IPS-18c (cell line): ENCODE data around the gene DIPK1A.
"Not testable (repeated sequence)": the region's sequence is repeated elsewhere in the genome, so short reads cannot be mapped to it uniquely, and the experiment has no call there.

Experiments used
- H3K4me3 ChIP-seq: 2 replicates; pipeline ENCODE4 v1.7.0; 2013; ENCODE audit warnings: low read depth, mild to moderate bottlenecking, low read length, moderate library complexity; ENCODE audit not compliant: insufficient read depth
- H3K9me3 ChIP-seq: one replicate; pipeline ENCODE4 v1.6.1; 2013; ENCODE audit warnings: mild to moderate bottlenecking, low read length, moderate library complexity; ENCODE audit not compliant: control insufficient read depth, insufficient read depth

Gene DIPK1A

DNA sequence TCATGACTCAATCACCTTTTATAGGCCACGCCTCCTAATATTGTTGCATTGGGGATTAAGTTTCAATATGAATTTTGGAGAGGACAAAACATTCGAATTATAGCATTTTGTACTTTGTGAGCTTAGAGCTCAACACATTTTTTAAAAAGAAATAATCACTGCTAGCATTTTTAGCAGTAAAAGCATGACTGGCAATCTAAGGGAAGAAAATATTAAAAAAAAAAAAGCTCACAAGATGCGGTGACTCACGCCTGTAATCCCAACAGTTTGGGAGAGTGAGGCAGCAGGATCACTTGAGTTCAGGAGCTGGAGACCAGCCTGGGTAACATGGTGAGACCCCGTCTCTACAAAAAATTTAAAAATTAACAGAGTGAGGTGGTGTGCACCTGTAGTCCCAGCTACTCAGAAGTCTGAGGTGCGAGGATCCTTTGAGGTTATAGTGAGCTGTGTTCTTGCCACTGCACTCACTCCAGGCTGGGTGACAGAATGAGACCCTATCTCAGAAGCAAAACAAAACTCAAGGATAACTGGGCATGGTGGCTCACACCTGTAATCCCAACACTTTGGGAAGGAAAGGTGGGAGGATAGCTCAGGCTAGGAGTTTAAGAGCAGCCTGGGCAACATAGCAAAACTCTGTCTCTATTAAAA, 28.8 kb upstream of the DIPK1A start:
- Histone ChIP-seq H3K9me3 (no peaks in the 10 kb centered on the region), H3K4me3 (no peak overlapping the region)

DNA sequence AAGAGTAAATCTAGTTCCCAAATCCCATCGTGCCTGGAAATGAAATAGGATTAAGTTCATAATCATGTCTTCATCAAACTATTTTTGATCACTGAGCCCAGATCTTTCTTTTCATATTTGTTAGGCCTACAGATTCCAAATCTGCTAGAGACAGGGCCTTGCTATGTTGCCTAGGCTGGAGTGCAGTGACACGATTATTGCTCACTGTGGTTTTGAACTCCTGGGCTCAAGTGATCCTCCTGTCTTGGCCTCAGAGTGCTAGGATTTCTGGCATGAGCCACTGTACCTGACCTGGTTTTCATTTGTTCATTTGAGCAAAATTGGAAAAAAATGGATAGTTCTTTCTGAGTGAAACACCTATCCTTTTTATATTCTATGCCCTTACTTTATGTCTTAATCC, 28.0 kb upstream of the DIPK1A start:
- Histone ChIP-seq H3K4me3 (no peak overlapping the region), H3K9me3 (no peaks in the 10 kb centered on the region)

DNA sequence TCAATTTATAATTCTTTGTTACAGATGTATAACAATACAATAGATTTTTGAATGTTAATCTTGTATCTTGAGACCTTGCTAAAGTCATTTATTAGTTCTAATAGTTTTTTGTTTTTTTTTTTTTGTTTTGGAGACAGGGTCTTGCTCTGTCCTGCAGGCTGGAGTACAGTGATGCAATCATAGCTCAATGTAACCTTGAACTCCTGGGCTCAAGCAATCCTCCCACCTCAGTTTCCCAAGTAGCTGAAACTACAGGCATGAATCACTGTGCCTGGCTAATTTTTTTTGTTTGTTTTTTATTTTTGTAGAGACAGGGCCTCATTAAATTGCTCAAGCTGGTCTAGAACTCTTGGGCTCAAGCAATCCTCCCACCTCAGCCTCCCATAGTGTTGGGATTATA, 26.2 kb upstream of the DIPK1A start:
- H3K4me3 ChIP-seq = no peak overlapping the region
- no peaks in the 10 kb centered on the region for H3K9me3 ChIP-seq

DNA sequence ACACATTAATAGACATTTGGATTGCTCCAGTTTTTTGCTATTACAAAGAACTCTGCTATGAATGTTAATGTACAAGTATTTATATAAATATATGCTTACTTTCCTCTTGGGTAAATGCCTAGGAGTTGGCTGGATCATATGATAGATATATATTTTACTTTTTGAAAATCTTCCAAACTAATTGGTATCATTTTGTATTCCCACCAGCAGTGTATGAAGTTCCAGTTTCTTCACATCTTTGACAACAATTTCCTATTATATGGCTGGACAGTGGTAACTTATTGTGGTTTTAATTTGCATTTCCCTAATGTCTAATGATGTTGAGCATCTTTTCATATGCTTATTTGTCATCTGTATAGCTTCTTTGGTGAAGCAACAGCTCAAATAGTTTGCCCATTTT, 23.8 kb upstream of the DIPK1A start:
- no peaks in the 10 kb centered on the region for H3K9me3 ChIP-seq

DNA sequence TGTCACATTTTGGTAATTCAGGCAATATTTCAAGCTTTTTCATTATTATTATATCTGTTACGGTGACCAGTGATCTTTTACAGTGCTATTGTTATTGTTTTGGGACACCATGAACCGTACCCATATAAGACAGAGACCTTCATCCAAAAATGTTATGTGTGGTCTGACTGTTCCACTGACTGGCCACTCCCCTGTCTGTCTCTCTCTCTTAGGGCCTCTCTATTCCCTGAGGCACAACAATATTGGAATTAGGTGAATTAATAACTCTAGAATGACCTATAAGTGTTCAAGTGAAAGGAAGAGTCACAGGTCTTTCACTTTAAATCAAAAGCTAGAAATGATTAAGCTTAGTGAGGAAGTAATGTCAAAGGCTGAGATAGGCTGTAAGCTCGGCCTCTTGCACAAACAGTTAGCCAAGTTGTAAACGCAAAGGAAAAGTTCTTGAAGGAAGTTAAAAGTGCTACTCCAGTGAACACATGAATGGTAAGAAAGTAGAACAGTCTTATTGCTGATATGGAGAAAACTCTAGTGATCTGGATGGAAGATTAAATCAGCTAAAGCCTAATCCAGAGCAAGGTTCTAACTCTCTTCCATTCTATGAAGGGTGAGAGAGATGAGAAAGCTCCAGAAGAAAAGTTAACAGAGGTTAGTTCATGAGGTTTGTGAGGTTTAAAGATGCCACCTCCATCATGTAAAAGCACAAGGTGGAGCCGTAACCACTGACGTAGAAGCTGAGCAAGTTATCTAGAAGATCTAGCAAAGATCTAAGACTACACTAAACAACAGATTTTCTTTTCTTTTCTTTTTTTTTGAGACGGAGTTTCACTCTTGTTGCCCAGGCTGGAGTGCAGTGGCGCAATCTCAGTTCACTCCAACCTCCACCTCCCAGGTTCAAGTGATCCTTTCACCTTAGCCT, 19.7 kb upstream of the DIPK1A start:
- Histone ChIP-seq H3K4me3 (no peak overlapping the region), H3K9me3 (no peaks in the 10 kb centered on the region)

More for the DNA sequence above, 23.8 kb upstream of the DIPK1A start:
- no peak overlapping the region for H3K4me3 ChIP-seq

DNA sequence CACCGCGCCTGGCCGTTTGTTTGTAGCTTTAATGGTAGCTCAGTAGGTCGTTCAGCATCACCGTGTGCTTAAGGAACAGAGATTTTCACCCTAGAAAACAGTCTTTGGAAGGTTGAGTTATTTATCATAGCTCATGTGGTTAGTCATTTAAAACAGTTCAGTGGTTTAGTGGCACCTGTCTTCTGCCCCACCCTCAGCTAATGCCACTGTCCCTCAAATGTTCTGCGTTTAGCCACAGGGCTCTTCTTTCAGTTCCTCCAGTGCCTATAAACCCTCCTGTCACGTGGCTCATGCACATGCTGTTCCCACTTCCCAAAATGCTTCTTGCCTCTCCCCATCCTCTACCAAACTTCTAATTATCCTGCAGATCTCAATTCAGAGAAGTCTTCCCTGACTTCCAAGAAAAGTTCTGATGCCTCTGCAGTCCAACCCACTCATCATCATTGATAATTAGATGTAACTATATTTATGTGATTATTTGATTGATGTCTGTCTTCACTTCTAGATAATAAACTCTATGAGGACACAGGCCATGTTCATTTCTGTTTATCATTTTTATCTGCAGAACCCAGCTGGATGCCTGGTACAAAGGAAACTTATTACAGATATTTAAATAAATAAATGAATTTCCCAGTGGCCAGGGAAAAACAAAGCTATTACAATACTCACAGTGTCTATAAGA, 14.4 kb upstream of the DIPK1A start:
- H3K4me3 ChIP-seq = no peak overlapping the region
- H3K9me3 ChIP-seq = no peaks in the 10 kb centered on the region

DNA sequence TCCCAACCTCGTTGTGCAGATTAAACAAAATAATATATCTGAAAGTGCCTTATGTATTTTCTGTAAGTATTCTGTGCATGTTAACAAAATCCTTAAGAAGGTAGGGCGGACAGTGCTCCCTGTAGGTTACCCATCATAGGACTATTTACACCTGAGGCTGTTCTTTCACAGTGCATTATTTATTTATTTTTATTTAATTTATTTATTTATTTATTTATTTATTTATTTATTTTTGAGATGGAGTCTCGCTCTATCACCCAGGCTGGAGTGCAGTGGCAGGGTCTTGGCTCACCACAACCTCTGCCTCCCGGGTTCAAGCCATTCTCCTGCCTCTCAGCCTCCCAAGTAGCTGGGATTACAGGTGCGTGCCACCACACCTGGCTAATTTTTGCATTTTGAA, 12.8 kb upstream of the DIPK1A start:
- H3K4me3 ChIP-seq, H3K9me3 ChIP-seq: not testable (repeated sequence)

DNA sequence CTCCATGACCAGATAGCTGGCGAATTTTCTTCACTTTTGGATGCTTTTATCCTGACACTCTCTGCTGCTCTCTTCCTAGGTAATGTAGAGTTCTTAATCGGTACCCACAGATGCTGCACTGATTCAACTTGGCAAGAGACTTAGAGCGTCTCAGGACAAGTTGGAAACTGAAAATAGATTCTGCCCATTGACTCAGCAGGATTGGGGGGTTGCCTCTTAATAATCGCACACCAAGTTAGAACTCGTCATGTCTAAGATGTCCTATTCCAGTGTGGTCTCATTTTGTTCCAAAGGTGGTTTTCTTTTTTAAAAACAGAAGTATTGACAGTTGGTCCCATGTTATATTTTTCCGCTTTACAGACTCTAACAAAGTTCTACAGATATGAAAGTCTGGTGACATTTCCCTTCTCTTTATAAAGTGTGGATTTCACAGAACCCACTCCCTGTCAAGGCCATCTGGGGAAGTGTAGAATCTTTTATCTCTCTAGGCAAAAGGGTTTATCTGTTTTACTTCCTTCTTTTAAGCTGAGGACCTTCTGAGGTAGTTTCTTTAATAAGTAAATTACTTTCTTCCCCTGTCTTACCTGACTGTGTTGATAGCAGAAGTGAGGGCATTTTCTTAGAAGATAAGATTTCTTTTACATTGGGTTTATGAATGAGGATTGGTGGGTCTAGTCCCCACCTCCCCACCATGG, 12.1 kb upstream of the DIPK1A start:
- H3K9me3 ChIP-seq = no peaks in the 10 kb centered on the region
- H3K4me3 ChIP-seq = no peak overlapping the region

DNA sequence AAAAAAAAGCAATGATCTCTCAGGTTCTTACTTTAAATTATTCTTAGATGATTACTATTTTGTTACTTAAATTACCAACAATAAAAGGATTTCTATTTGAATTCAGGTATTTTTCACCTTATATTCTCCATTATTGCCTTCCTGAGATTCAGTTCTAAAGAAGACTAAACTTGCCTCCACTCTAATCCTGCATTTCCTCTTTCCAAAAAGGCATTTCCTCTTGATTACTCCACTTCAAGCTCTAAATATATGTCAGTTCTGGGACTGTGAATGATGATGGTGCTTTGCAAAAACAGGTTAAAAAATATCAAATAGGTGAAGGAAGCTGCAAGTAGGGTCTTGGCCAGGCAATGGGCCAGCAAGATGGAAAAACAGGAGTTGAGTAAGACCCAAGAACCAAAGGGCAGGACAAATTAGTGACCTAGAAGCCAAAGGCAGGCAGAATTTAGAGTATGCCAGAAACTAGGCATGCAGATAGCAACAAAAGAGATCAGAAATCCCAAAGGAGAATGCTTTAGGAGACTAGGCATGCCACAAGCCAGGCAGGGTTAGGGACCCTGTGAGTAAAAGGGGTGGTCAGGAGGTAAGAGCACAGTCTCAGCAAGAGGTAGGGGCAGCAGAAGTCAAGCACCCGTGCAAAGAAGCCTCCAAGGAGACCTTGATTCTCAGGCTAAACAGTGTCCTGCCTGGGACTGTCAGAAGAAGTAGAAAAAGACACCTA, 11.3 kb upstream of the DIPK1A start:
- Histone ChIP-seq H3K9me3 (no peaks in the 10 kb centered on the region), H3K4me3 (no peak overlapping the region)

DNA sequence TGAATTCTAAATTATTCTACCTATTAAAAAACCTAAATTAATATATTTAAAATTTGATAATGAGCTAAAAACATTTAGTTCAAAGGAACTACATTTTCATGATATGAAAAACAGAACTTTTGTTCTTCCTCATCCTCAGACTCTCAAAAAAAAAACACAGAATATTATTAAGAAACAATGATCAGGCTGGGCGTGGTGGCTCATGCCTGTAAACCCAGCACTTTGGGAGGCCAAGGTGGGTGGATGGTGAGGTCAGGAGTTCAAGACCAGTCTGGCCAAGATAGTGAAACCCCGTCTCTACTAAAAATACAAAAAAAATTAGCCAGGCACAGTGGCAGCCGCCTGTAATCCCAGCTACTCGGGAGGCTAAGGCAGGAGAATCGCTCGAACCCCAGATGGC, 10.7 kb upstream of the DIPK1A start:
- not testable (repeated sequence) for H3K4me3 ChIP-seq, H3K9me3 ChIP-seq

DNA sequence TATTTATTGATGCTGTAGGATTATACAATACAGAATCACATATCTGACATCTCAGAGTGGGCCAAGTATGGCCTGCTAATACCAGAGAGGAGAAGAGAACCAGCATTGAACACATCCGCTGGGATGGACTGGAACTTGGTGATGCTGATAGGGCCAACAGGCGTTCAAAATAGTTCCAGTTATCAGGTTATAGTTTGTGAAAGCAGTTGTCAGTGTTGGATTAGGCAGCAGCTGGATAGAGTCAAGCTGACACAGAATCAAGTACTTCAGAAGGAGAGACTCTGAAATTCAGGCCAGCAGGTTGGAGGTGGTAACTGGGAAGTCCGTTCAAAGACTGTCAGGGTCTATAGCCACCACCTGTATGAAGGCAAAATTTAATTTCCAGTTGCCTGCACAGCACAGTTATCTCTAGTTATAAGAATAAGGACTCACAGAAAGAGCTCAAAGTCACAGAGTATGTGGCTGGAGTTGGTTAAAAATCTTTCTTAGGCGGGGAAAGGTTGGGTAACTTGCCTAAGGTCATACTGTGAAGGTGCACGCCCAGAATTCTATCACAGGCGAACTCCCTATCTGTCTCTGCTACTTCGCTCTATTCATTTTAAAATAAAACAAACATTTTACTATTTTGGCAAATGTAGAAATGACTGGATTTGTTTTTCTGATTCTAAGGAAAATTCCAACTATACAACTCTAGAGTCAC, 9.9 kb upstream of the DIPK1A start:
- Histone ChIP-seq H3K4me3 (no peak overlapping the region), H3K9me3 (no peaks in the 10 kb centered on the region)

DNA sequence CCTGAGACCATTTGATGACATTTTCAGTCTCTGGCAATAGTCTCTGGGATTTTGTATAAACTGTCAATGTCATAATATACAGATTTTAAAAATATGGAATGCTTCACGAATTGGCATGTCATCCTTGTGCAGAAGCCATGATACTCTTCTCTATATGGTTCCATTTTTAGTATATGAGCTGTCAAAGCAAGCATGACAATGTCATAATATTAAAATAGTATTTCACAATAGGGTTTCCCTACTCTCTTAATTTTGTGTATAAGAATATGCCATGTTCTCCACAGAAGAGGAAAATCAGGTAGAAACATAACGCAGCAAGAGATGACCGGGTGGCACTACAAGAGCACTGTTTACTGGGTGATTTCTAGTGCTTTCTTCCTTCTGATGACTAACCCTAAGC, 8.3 kb upstream of the DIPK1A start:
- H3K9me3 ChIP-seq = no peaks in the 10 kb centered on the region
- no peak overlapping the region for H3K4me3 ChIP-seq

DNA sequence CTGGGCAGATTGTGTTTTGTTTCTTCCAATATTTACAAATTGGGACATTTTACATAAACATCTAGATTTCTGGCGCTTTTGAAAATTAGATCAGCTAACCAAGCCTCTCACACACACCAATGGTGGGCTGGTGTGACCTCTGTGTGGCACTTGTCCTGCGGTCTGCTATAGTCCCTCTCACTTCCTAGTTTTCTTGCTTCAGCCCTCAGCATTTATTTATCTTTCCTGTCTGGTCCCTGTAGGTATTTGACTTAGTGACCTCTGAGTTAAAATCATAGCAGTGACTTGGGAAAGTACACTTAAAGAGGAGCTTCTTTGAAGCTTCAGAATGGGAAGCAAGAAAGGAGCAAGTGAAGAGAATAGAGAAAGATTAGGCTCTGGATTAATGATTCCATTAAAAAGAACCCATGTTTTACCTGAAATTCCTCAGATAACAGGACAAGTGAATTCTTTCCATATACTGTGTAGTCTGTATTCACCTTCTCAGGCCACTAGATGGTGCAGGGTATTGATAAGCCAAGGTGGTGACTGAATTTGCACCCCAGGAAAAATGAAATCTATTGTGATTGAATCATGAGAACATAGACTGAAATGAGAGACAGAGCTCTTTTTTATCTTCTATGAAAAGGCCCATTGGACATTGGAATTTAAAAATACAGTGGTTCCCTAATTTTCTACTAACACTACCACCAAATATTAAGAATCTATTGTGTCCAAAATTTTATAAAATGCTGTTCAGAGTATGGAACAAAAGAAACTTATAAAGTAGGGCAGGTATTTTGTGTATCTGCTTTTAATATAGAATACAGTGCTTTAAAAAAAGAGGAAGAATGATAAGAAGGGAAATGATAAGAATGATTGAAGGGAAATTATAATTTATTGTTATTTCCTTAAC, 7.1 kb upstream of the DIPK1A start:
- Histone ChIP-seq H3K4me3 (no peak overlapping the region), H3K9me3 (no peaks in the 10 kb centered on the region)

DNA sequence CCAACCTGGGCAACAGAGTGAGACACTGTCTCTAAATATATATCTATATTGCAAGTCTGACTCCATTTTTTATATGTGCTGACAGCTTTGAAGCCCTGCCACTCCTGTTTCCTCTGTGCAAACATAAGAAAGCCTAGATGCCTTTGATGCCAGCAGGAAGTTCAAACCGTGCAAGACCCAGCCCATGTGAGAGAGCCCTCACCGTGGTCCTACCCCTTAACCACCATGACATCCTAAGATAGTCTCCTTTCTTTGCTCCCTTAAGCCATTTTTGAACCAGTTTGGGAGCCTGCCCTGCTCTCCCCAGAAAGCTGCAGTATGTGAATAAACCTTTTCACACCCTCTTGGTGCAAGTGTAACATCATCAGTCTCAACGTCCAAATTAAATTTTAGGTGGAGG, 3.7 kb upstream of the DIPK1A start:
- no peak overlapping the region for H3K4me3 ChIP-seq
- no peaks in the 10 kb centered on the region for H3K9me3 ChIP-seq

DNA sequence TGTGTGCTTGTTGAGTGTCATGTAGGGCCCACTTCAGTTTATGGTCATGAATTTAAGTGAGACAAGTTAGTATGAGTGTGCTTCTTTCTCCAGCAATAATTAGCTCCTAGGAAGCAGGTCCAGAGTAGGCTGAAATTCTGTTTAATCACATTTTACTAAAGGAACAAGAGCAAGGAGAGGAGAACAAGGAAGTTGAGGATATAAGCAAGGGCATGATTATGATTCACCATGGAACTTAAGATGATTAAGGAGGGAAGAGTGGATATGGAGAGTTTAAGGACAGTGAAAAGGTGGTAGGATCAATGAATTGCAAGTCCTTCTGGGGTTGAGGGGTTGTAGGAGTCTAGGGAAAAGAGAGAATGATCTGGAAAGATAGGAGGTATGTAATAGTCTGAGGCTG, 3.1 kb upstream of the DIPK1A start:
- Histone ChIP-seq H3K4me3 (no peak overlapping the region), H3K9me3 (no peaks in the 10 kb centered on the region)
